OCI-LY3 (cell line): ENCODE data around the gene IRAK2.

Experiments used
- EZH2phosphoT487 ChIP-seq: fragments of 200-600 bp; shearing (Covaris generic); IDR thresholded peaks from 2 replicates; pipeline ENCODE4 v1.6.1; 2018; ENCODE audit warnings: antibody characterized with exemption, mixed run types, low read depth
- TF ChIP-seq, protein P1 (sequence below): fragments of 200-600, 300-600 bp; sonication (generic); IDR thresholded peaks from 2 replicates; pipeline ENCODE4 v1.5.1; 2014; ENCODE audit warnings: antibody characterized with exemption, low read length, low read depth

DNA sequence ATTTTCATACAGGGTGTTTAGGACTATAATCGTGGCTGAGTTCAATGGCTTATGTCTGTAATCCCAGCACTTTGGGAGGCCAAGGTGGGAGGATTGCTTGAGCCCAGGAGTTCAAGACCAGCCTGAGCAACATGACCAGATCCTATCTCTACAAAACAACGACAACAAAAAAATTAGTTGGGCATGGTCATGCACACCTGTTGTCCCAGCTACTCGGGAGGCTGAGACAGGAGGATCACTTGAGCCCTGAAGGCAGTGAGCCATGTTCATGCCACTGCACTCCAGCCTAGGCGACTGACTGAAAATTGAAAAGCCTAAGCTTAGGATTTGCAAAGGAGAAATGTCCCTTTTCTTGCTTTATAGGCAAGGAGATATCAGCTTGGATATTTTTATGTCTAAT lies 47.8 kb upstream of the IRAK2 start:
- TF ChIP-seq, protein P1, sequence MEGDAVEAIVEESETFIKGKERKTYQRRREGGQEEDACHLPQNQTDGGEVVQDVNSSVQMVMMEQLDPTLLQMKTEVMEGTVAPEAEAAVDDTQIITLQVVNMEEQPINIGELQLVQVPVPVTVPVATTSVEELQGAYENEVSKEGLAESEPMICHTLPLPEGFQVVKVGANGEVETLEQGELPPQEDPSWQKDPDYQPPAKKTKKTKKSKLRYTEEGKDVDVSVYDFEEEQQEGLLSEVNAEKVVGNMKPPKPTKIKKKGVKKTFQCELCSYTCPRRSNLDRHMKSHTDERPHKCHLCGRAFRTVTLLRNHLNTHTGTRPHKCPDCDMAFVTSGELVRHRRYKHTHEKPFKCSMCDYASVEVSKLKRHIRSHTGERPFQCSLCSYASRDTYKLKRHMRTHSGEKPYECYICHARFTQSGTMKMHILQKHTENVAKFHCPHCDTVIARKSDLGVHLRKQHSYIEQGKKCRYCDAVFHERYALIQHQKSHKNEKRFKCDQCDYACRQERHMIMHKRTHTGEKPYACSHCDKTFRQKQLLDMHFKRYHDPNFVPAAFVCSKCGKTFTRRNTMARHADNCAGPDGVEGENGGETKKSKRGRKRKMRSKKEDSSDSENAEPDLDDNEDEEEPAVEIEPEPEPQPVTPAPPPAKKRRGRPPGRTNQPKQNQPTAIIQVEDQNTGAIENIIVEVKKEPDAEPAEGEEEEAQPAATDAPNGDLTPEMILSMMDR = no peak
- TF ChIP-seq EZH2phosphoT487 = no peak
